ENCODE data around the gene CBARP.

DNA sequence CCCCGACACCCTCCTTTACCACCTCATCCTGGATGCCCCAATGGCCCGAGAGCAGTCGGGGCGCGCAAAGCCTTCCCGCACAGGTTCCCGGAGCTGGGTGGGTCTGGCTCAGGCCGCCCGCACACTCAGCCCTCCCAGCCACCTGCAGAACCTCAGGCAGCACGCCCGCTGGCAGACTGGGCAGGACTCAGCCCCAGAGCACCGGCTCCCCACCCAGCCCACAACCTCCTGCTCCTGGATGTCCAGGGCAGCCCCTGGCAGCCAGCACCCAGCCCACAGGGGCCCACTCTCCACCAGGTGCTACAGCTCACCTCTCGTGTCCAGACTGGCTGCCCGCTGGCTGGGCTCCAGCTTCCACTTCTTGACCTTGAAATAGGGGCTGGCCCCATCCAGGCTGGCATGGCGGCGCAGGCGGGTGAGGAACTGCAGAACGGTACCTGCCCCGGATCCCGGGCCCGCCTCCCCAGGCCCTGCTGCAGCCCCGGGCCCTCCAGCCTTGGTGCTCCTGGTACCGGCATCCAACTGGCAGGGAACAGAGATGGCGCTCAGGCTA, 4.6 kb downstream of the CBARP start:
- TF ChIP-seq CTCF (IDR thresholded peaks at IDR 0.05) (no peak), POLR2A (IDR thresholded peaks at IDR 0.05) (no peak)
